Neural cell (in vitro differentiated cells): ENCODE measurements around the gene ENO3. TPM values are rescaled to one million over a fixed set of nuclear protein-coding genes. Genes with fewer than 3 reads are reported as not detected.

Experiments
- H2AFZ ChIP-seq: fragments of 200-600, 300-800 bp; sonication (generic), shearing (Covaris generic); 2 replicates; pipeline ENCODE4 v1.6.0; 2014; ENCODE audit warnings: low read depth, mild to moderate bottlenecking, antibody characterized with exemption, low read length, moderate library complexity
- H3F3A ChIP-seq: fragments of 200-600 bp; shearing (Covaris generic); 2 replicates; pipeline ENCODE4 v1.6.1; 2016; ENCODE audit warnings: mild to moderate bottlenecking, moderate library complexity, mixed read lengths, antibody characterized with exemption, low read length; ENCODE audit not compliant: insufficient read depth, poor library complexity, severe bottlenecking
- H3K27ac ChIP-seq: fragments of 200-600, 300-800 bp; sonication (generic), shearing (Covaris generic); 2 replicates; pipeline ENCODE4 v1.5.1; 2014; ENCODE audit warnings: mild to moderate bottlenecking, low read length, moderate library complexity
- H3K27me3 ChIP-seq: fragments of 300-800, 200-600 bp; sonication (generic), shearing (Covaris generic); 2 replicates; pipeline ENCODE4 v1.6.0; 2014; ENCODE audit warnings: mild to moderate bottlenecking, low read depth, low read length, moderate library complexity; ENCODE audit not compliant: insufficient read depth
- H3K36me3 ChIP-seq: fragments of 300-800, 200-600 bp; sonication (generic), shearing (Covaris generic); 2 replicates; pipeline ENCODE4 v1.5.1; 2014; ENCODE audit warnings: mild to moderate bottlenecking, antibody characterized with exemption, low read length, moderate library complexity; ENCODE audit not compliant: insufficient read depth
- H3K4me2 ChIP-seq: fragments of 300-800, 200-600 bp; sonication (generic), shearing (Covaris generic); 2 replicates; pipeline ENCODE4 v1.6.0; 2014; ENCODE audit warnings: mild to moderate bottlenecking, low read length
- H3K4me3 ChIP-seq: fragments of 300-800, 200-600 bp; sonication (generic), shearing (Covaris generic); 2 replicates; pipeline ENCODE4 v1.5.1; 2014; ENCODE audit warnings: mild to moderate bottlenecking, low read length, moderate library complexity
- H3K79me2 ChIP-seq: fragments of 200-600 bp; shearing (Covaris generic); replicated peaks from 2 replicates; pipeline ENCODE4 v1.6.0; 2014; ENCODE audit warnings: mild to moderate bottlenecking, low read length, moderate library complexity; ENCODE audit not compliant: insufficient read depth
- H3K9ac ChIP-seq: fragments of 300-800, 200-600 bp; sonication (generic), shearing (Covaris generic); 2 replicates; pipeline ENCODE4 v1.6.1; 2016; ENCODE audit warnings: mild to moderate bottlenecking, low read length, mixed read lengths
- H3K9me2 ChIP-seq: fragments of 200-600 bp; shearing (Covaris generic); 2 replicates; pipeline ENCODE4 v1.6.1; 2016; ENCODE audit warnings: mild to moderate bottlenecking, low read length, mixed read lengths; ENCODE audit not compliant: insufficient read depth
- H3K9me3 ChIP-seq: fragments of 200-600, 300-800 bp; sonication (generic), shearing (Covaris generic); 2 replicates; pipeline ENCODE4 v1.6.1; 2016; ENCODE audit warnings: mild to moderate bottlenecking, mixed run types, low read length, moderate library complexity, mixed read lengths
- H4K20me1 ChIP-seq: fragments of 200-600 bp; shearing (Covaris generic); 2 replicates; pipeline ENCODE4 v1.6.1; 2016; ENCODE audit warnings: mild to moderate bottlenecking, mixed run types; ENCODE audit not compliant: insufficient read depth
- EP300 ChIP-seq: fragments of 450-650 bp; conservative IDR thresholded peaks from 2 replicates; pipeline ENCODE4 v1.6.1; 2014; ENCODE audit warnings: antibody characterized with exemption, mild to moderate bottlenecking, moderate library complexity; ENCODE audit not compliant: poor library complexity, severe bottlenecking
- EZH2 ChIP-seq: fragments of 200-600, 300-800 bp; shearing (Covaris generic), sonication (generic); IDR thresholded peaks from 2 replicates; pipeline ENCODE4 v1.6.1; 2014; ENCODE audit warnings: antibody characterized with exemption, low read length, borderline replicate concordance, mild to moderate bottlenecking; ENCODE audit not compliant: insufficient read depth, poor library complexity, severe bottlenecking
- MXI1 ChIP-seq: fragments of 450-650 bp; conservative IDR thresholded peaks from 2 replicates; pipeline ENCODE4 v1.6.1; 2014; ENCODE audit warnings: antibody characterized with exemption, mild to moderate bottlenecking; ENCODE audit not compliant: poor library complexity, severe bottlenecking
- POLR2AphosphoS5 ChIP-seq: IDR thresholded peaks from 2 replicates; pipeline ENCODE4 v1.6.1; 2012
- RAD21 ChIP-seq: fragments of 450-650 bp; conservative IDR thresholded peaks from 2 replicates; pipeline ENCODE4 v1.6.1; 2014; ENCODE audit warnings: antibody characterized with exemption, mild to moderate bottlenecking, moderate library complexity
- SMC3 ChIP-seq: fragments of 450-650 bp; conservative IDR thresholded peaks from 2 replicates; pipeline ENCODE4 v1.6.1; 2014; ENCODE audit warnings: antibody characterized with exemption, mild to moderate bottlenecking, moderate library complexity; ENCODE audit not compliant: poor library complexity
- TAF1 ChIP-seq: IDR thresholded peaks from 2 replicates; pipeline ENCODE4 v1.6.1; 2012; ENCODE audit warnings: low read depth
- polyA plus RNA-seq: library from polyadenylated mRNA; depleted of rRNA; stranded (reverse); fragments of >200 nt; gene quantifications from 2 replicates; pipeline ENCODE4 v1.2.3, GENCODE V29; 2014
- TF ChIP-seq, protein P1 (sequence below): fragments of 450-650 bp; IDR thresholded peaks from 2 replicates; pipeline ENCODE4 v1.5.1; 2014; ENCODE audit warnings: antibody characterized with exemption, mild to moderate bottlenecking, moderate library complexity; ENCODE audit not compliant: poor library complexity, severe bottlenecking
- TF ChIP-seq, protein P2 (sequence below): IDR thresholded peaks from 2 replicates; pipeline ENCODE4 v1.6.1; 2012; ENCODE audit warnings: borderline replicate concordance

The ENO3 gene
- polyA plus RNA-seq, 1 donor from 2014 or later: 2.3 TPM

DNA sequence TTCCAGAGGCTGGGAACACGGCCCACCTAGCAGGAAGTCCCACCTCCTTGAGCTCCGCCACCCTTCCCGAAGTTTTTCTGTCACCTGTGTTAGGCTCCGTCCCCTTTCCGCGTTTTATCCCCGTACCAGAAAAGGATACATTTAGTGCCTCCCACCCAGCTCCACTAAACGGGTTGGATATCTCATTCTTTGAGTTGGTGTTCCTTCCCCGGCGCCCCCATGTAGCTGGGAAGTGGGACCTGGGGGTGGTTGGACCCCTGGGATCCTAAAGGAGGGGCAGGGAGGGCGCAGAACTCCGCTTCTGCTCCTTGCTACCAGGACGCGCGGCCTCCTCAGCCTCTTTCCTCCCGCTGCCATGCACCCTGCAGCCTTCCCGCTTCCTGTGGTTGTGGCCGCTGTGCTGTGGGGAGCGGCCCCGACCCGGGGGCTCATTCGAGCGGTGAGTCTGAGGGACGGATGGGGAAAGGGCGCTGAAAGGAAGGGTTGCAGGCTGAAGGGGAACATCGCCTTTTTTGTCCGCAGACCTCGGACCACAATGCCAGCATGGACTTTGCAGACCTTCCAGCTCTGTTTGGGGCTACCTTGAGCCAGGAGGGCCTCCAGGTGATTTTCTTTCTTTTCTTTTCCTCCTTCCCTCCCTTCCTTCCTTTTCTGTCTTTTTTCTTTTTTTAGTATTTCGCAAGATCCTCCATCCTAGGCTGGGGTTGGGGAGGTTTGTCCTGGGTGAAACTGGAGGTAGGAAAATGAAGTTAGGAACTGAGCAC, 10.2 kb upstream of the ENO3 start:
- H3K9ac ChIP-seq: peak overlapping the region; percentile 92
- peak overlapping the region; percentile 83 for H3K4me3 ChIP-seq
- H3K36me3 ChIP-seq: no peaks in the 10 kb centered on the region
- H3K9me2 ChIP-seq: no peaks in the 10 kb centered on the region
- H3K9me3 ChIP-seq: no peaks in the 10 kb centered on the region
- no peak for TF ChIP-seq RAD21
- TF ChIP-seq MXI1: no peak
- no peak for TF ChIP-seq SMC3
- TF ChIP-seq, protein P1, sequence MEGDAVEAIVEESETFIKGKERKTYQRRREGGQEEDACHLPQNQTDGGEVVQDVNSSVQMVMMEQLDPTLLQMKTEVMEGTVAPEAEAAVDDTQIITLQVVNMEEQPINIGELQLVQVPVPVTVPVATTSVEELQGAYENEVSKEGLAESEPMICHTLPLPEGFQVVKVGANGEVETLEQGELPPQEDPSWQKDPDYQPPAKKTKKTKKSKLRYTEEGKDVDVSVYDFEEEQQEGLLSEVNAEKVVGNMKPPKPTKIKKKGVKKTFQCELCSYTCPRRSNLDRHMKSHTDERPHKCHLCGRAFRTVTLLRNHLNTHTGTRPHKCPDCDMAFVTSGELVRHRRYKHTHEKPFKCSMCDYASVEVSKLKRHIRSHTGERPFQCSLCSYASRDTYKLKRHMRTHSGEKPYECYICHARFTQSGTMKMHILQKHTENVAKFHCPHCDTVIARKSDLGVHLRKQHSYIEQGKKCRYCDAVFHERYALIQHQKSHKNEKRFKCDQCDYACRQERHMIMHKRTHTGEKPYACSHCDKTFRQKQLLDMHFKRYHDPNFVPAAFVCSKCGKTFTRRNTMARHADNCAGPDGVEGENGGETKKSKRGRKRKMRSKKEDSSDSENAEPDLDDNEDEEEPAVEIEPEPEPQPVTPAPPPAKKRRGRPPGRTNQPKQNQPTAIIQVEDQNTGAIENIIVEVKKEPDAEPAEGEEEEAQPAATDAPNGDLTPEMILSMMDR: no peak
- peak; percentile 30 for TF ChIP-seq POLR2AphosphoS5
- no peak for TF ChIP-seq EZH2
- no peak for TF ChIP-seq EP300
- TF ChIP-seq, protein P2, sequence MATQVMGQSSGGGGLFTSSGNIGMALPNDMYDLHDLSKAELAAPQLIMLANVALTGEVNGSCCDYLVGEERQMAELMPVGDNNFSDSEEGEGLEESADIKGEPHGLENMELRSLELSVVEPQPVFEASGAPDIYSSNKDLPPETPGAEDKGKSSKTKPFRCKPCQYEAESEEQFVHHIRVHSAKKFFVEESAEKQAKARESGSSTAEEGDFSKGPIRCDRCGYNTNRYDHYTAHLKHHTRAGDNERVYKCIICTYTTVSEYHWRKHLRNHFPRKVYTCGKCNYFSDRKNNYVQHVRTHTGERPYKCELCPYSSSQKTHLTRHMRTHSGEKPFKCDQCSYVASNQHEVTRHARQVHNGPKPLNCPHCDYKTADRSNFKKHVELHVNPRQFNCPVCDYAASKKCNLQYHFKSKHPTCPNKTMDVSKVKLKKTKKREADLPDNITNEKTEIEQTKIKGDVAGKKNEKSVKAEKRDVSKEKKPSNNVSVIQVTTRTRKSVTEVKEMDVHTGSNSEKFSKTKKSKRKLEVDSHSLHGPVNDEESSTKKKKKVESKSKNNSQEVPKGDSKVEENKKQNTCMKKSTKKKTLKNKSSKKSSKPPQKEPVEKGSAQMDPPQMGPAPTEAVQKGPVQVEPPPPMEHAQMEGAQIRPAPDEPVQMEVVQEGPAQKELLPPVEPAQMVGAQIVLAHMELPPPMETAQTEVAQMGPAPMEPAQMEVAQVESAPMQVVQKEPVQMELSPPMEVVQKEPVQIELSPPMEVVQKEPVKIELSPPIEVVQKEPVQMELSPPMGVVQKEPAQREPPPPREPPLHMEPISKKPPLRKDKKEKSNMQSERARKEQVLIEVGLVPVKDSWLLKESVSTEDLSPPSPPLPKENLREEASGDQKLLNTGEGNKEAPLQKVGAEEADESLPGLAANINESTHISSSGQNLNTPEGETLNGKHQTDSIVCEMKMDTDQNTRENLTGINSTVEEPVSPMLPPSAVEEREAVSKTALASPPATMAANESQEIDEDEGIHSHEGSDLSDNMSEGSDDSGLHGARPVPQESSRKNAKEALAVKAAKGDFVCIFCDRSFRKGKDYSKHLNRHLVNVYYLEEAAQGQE: no peak
- peak; percentile 17 for TF ChIP-seq TAF1
- H2AFZ ChIP-seq: peak overlapping the region; percentile 75
- no peaks in the 10 kb centered on the region for H4K20me1 ChIP-seq
- no peaks in the 10 kb centered on the region for H3F3A ChIP-seq
- peak overlapping the region; percentile 86 for H3K4me2 ChIP-seq
- peak overlapping the region; percentile 97 for H3K27ac ChIP-seq
- H3K27me3 ChIP-seq: no peaks in the 10 kb centered on the region
- H3K79me2 ChIP-seq: peaks cover 23% of the 10 kb centered on the region

DNA sequence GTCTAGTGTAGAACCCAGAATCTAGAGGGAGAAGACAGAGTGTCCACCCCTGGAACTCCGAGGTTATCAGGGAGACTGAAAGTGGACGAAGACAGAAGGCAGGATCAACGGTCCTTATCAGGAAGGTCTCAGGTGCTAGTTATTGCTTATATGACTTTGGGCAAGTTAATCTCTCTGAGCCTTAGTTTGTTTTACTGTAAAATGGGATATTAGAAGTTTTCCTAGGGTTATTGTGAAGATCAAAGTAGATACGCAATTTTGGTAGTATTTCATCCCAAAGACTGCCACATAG, 9.7 kb upstream of the ENO3 start:
- Histone ChIP-seq H3K27ac (peak overlapping the region; percentile 97), H3K4me2 (peak overlapping the region; percentile 86), H3F3A (no peaks in the 10 kb centered on the region), H3K4me3 (peak overlapping the region; percentile 83), H3K9ac (peak overlapping the region; percentile 92), H3K9me3 (no peaks in the 10 kb centered on the region), H2AFZ (no peak overlapping the region), H3K79me2 (peaks cover 23% of the 10 kb centered on the region), H3K36me3 (no peaks in the 10 kb centered on the region), H3K27me3 (no peaks in the 10 kb centered on the region), H4K20me1 (no peaks in the 10 kb centered on the region), H3K9me2 (no peaks in the 10 kb centered on the region)
- TF ChIP-seq POLR2AphosphoS5 (no peak), EZH2 (no peak), EP300 (no peak), TAF1 (no peak), SMC3 (no peak), MXI1 (no peak), RAD21 (no peak)
- TF ChIP-seq, protein P2: no peak
- TF ChIP-seq, protein P1: no peak
